Keratinocyte (primary cell): ENCODE measurements around the gene COG4.

Source experiments
- CTCF ChIP-seq, 3 experiments: IDR thresholded peaks in 1 of 3; conservative IDR thresholded peaks in 1 of 3; optimal IDR thresholded peaks in 1 of 3; 2 replicates in 2 of 3; 3 replicates in 1 of 3; pipeline versions ENCODE3 to v1.5.1; 2011; ENCODE audit warnings: low read length in 3 of 3, mild to moderate bottlenecking in 3 of 3, moderate library complexity in 2 of 3, control low read depth in 1 of 3, inconsistent platforms in 1 of 3; ENCODE audit not compliant: insufficient read depth in 2 of 3; ENCODE audit errors: extremely low read depth in 1 of 3
- EZH2 ChIP-seq: IDR thresholded peaks from one replicate; pipeline ENCODE4 v1.6.1; 2012; ENCODE audit warnings: inconsistent platforms, mild to moderate bottlenecking, low read length, moderate library complexity

GRCh38 chr16:70572926-70573270 is 49.5 kb upstream of the COG4 start:
- TF ChIP-seq CTCF (optimal IDR thresholded peaks at IDR 0.05 in 1 of 3, IDR thresholded peaks at IDR 0.05 in 1 of 3, conservative IDR thresholded peaks at IDR 0.05 in 1 of 3; ENCODE audit: extremely low read depth in 1 of 3, insufficient read depth in 2 of 3, low read length in 3 of 3) (no peak), EZH2 (no peak)
